MM.1S (cell line): Measurements from ENCODE around the gene RANBP6.
A peak's percentile ranks its signal among the peaks of the same experiment; 100 is the strongest.
"Not testable (repeated sequence)": the region's sequence is repeated elsewhere in the genome, so short reads cannot be mapped to it uniquely, and the experiment has no call there.

Experiments
- DNase-seq: peaks from one replicate; pipeline ENCODE4 v3.0.0-alpha.2; 2015
- H2AFZ ChIP-seq: fragments of 300-600 bp; sonication (generic); 2 replicates; pipeline ENCODE4 v1.6.0; 2016; ENCODE audit warnings: antibody characterized with exemption, low read length
- H3F3A ChIP-seq: fragments of 300-600 bp; sonication (generic); 2 replicates; pipeline ENCODE4 v1.6.1; 2016; ENCODE audit warnings: mild to moderate bottlenecking, antibody characterized with exemption, low read length, moderate library complexity, mixed read lengths; ENCODE audit not compliant: insufficient read depth
- H3K27ac ChIP-seq: fragments of 300-600 bp; sonication (generic); 2 replicates; pipeline ENCODE4 v1.5.1; 2016; ENCODE audit warnings: mild to moderate bottlenecking, low read length
- H3K27me3 ChIP-seq: fragments of 300-600 bp; sonication (generic); replicated peaks from 2 replicates; pipeline ENCODE4 v1.6.0; 2016; ENCODE audit warnings: low read length; ENCODE audit not compliant: insufficient read depth
- H3K36me3 ChIP-seq: fragments of 300-600 bp; sonication (generic); replicated peaks from 2 replicates; pipeline ENCODE4 v1.6.1; 2016; ENCODE audit warnings: mild to moderate bottlenecking, low read length, mixed read lengths; ENCODE audit not compliant: insufficient read depth
- H3K4me1 ChIP-seq: fragments of 300-600 bp; sonication (generic); 2 replicates; pipeline ENCODE4 v1.6.1; 2016; ENCODE audit warnings: low read length, mixed read lengths
- H3K4me2 ChIP-seq: fragments of 300-600 bp; sonication (generic); 2 replicates; pipeline ENCODE4 v1.6.0; 2016; ENCODE audit warnings: low read depth, low read length
- H3K4me3 ChIP-seq: fragments of 300-600 bp; sonication (generic); 2 replicates; pipeline ENCODE4 v1.5.1; 2016; ENCODE audit warnings: low read length, mixed read lengths
- H3K79me2 ChIP-seq: fragments of 300-600 bp; sonication (generic); 2 replicates; pipeline ENCODE4 v1.6.1; 2016; ENCODE audit warnings: mixed run types, low read length, mixed read lengths
- H3K9ac ChIP-seq: fragments of 300-600 bp; sonication (generic); 2 replicates; pipeline ENCODE4 v1.6.1; 2016; ENCODE audit warnings: low read length, mixed read lengths
- H3K9me2 ChIP-seq: fragments of 300-600 bp; sonication (generic); replicated peaks from 2 replicates; pipeline ENCODE4 v1.6.1; 2016; ENCODE audit warnings: mild to moderate bottlenecking, low read length, mixed read lengths; ENCODE audit not compliant: insufficient read depth
- H3K9me3 ChIP-seq: fragments of 300-600 bp; sonication (generic); replicated peaks from 2 replicates; pipeline ENCODE4 v1.6.1; 2016; ENCODE audit warnings: mild to moderate bottlenecking, low read length, mixed read lengths; ENCODE audit not compliant: insufficient read depth
- H4K20me1 ChIP-seq: fragments of 300-600 bp; sonication (generic); 2 replicates; pipeline ENCODE4 v1.6.1; 2016; ENCODE audit warnings: mild to moderate bottlenecking, low read length, moderate library complexity, mixed read lengths; ENCODE audit not compliant: insufficient read depth
- CTCF ChIP-seq: fragments of 300-600 bp; sonication (generic); IDR thresholded peaks from 2 replicates; pipeline ENCODE4 v1.5.1; 2016; ENCODE audit warnings: antibody characterized with exemption, low read length, mixed read lengths
- EZH2 ChIP-seq: fragments of 300-600 bp; sonication (generic); optimal IDR thresholded peaks from 2 replicates; pipeline ENCODE3; 2017; ENCODE audit warnings: low read depth, mild to moderate bottlenecking, antibody characterized with exemption, low read length, mixed read lengths
- EZH2phosphoT487 ChIP-seq: fragments of 300-600 bp; sonication (generic); IDR thresholded peaks from 2 replicates; pipeline ENCODE4 v1.6.1; 2018; ENCODE audit warnings: antibody characterized with exemption, low read length

The RANBP6 gene

GRCh38 chr9:6034954-6035353, 19.5 kb upstream of the RANBP6 start:
- Histone ChIP-seq H3K9me2 (no peaks in the 10 kb centered on the region), H3K9me3 (no peaks in the 10 kb centered on the region), H3K4me1 (peaks cover under 1% of the 10 kb centered on the region; the same call in 1 of the 2 replicates), H2AFZ (no peak overlapping the region), H3K9ac (no peak overlapping the region), H3K4me3 (no peak overlapping the region), H4K20me1 (no peaks in the 10 kb centered on the region), H3F3A (no peaks in the 10 kb centered on the region), H3K36me3 (no peaks in the 10 kb centered on the region), H3K79me2 (no peaks in the 10 kb centered on the region), H3K4me2 (no peak overlapping the region), H3K27ac (no peak overlapping the region), H3K27me3 (no peaks in the 10 kb centered on the region)
- no peak for TF ChIP-seq EZH2phosphoT487
- TF ChIP-seq CTCF, result no peak
- TF ChIP-seq EZH2, result no peak
- no peak for DNase-seq

GRCh38 chr9:6029604-6030274, 14.3 kb upstream of the RANBP6 start:
- H3K27ac ChIP-seq, result no peak overlapping the region
- H4K20me1 ChIP-seq, result no peaks in the 10 kb centered on the region
- no peaks in the 10 kb centered on the region for H3K9me3 ChIP-seq
- no peak overlapping the region for H2AFZ ChIP-seq
- TF ChIP-seq EZH2phosphoT487, result no peak
- no peak for TF ChIP-seq CTCF
- TF ChIP-seq EZH2, result no peak
- H3F3A ChIP-seq, result no peaks in the 10 kb centered on the region
- H3K27me3 ChIP-seq, result no peaks in the 10 kb centered on the region
- no peak overlapping the region for H3K4me2 ChIP-seq
- no peaks in the 10 kb centered on the region for H3K36me3 ChIP-seq
- no peak overlapping the region for H3K9ac ChIP-seq
- H3K9me2 ChIP-seq, result no peaks in the 10 kb centered on the region
- H3K79me2 ChIP-seq, result no peaks in the 10 kb centered on the region
- H3K4me1 ChIP-seq, result no peaks in the 10 kb centered on the region
- H3K4me3 ChIP-seq, result no peak overlapping the region
- no peak for DNase-seq

- H3K4me1 ChIP-seq, result no peaks in the 10 kb centered on the region
- H4K20me1 ChIP-seq, result no peaks in the 10 kb centered on the region
- TF ChIP-seq EZH2, result no peak
- TF ChIP-seq EZH2phosphoT487, result no peak
- peak; percentile 67 for TF ChIP-seq CTCF
- H3K79me2 ChIP-seq, result no peaks in the 10 kb centered on the region
- no peaks in the 10 kb centered on the region for H3K9me2 ChIP-seq
- H3K27me3 ChIP-seq, result no peaks in the 10 kb centered on the region
- no peaks in the 10 kb centered on the region for H3F3A ChIP-seq
- H3K27ac ChIP-seq, result no peak overlapping the region
- no peak overlapping the region for H3K4me3 ChIP-seq
- peak overlapping the region; percentile 38; the same call in 1 of the 2 replicates for H3K4me2 ChIP-seq
- no peaks in the 10 kb centered on the region for H3K9me3 ChIP-seq
- peak; percentile 37 for DNase-seq
- H3K9ac ChIP-seq, result no peak overlapping the region
- peak overlapping the region; percentile 59 for H2AFZ ChIP-seq
- no peaks in the 10 kb centered on the region for H3K36me3 ChIP-seq
Observed at GRCh38 chr9:6024035-6024554, 8.7 kb upstream of the RANBP6 start.

- not testable (repeated sequence) for H3K9ac ChIP-seq, DNase-seq, H3F3A ChIP-seq, H3K27me3 ChIP-seq, H3K9me3 ChIP-seq, H3K4me2 ChIP-seq, H3K36me3 ChIP-seq, H2AFZ ChIP-seq, H4K20me1 ChIP-seq, H3K27ac ChIP-seq, H3K9me2 ChIP-seq, H3K4me3 ChIP-seq
- Histone ChIP-seq H3K4me1 (peaks cover 15% of the 10 kb centered on the region), H3K79me2 (peaks cover 34% of the 10 kb centered on the region)
Observed at GRCh38 chr9:6016975-6017374, 1.6 kb upstream of the RANBP6 start.
